Measurements from ENCODE around the gene MROH7. TPM values are rescaled to one million over a fixed set of nuclear protein-coding genes. Genes with fewer than 3 reads are reported as not detected.

MROH7 gene
- total and polyA plus RNA-seq, 9 of the 15 experiments (the other 6 are each of a cell fraction or from before 2014, with no cell fraction given), result not detected

- FAIRE-seq, result no peak
- POLR2A ChIA-PET, result interaction anchor here (1.0 kb wide), 1 partner anchor 11 kb away, joined by 3 read pairs; no protein-coding TSS in a partner anchor
- CTCF ChIA-PET (ENCODE audit: low intra/inter-chr PET ratio), result no interaction called here
These were observed 39.9 kb upstream of the MROH7 start for GRCh38 chr1:54601730-54602129.

More at GRCh38 chr1:54601730-54602129, 39.9 kb upstream of the MROH7 start:
- no peak overlapping the region for H3K4me2 ChIP-seq (ENCODE audit: insufficient read depth, low read length)
- H3K9me1 ChIP-seq (ENCODE audit: control insufficient read depth, insufficient read depth, low read length), result no peaks in the 10 kb centered on the region
- TF ChIP-seq ZNF23 (CRISPR knock-in tag; IDR thresholded peaks at IDR 0.05), result no peak
- no peak for TF ChIP-seq ZNF75A (CRISPR knock-in tag; IDR thresholded peaks at IDR 0.05)
- no peak for TF ChIP-seq SAFB (IDR thresholded peaks at IDR 0.05; ENCODE audit: borderline replicate concordance, low read depth, low read length)
- TF ChIP-seq, protein P1, sequence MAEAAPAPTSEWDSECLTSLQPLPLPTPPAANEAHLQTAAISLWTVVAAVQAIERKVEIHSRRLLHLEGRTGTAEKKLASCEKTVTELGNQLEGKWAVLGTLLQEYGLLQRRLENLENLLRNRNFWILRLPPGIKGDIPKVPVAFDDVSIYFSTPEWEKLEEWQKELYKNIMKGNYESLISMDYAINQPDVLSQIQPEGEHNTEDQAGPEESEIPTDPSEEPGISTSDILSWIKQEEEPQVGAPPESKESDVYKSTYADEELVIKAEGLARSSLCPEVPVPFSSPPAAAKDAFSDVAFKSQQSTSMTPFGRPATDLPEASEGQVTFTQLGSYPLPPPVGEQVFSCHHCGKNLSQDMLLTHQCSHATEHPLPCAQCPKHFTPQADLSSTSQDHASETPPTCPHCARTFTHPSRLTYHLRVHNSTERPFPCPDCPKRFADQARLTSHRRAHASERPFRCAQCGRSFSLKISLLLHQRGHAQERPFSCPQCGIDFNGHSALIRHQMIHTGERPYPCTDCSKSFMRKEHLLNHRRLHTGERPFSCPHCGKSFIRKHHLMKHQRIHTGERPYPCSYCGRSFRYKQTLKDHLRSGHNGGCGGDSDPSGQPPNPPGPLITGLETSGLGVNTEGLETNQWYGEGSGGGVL (CRISPR knock-in tag; IDR thresholded peaks at IDR 0.05), result no peak
- no peak for TF ChIP-seq ETV5 (CRISPR knock-in tag; IDR thresholded peaks at IDR 0.05; ENCODE audit: low read depth)
- no peak for TF ChIP-seq SRSF3 (IDR thresholded peaks at IDR 0.05; ENCODE audit: insufficient read depth, low read length)
- TF ChIP-seq ZNF224 (CRISPR knock-in tag; IDR thresholded peaks at IDR 0.05), result no peak
- no peak for TF ChIP-seq MTF1 (CRISPR knock-in tag; IDR thresholded peaks at IDR 0.05; ENCODE audit: borderline replicate concordance)
- no peak for TF ChIP-seq MYC (IDR thresholded peaks at IDR 0.05; ENCODE audit: low read depth, low read length)
- no peak for TF ChIP-seq MYC (CRISPR knock-in tag; IDR thresholded peaks at IDR 0.05; ENCODE audit: borderline replicate concordance, low read depth)
- no peak for TF ChIP-seq HMBOX1 (IDR thresholded peaks at IDR 0.05)
- TF ChIP-seq ZSCAN32 (CRISPR knock-in tag; IDR thresholded peaks at IDR 0.05), result no peak
- TF ChIP-seq ZNF212 (CRISPR knock-in tag; IDR thresholded peaks at IDR 0.05), result no peak
- no peak for TF ChIP-seq ZNF57 (CRISPR knock-in tag; IDR thresholded peaks at IDR 0.05)
- TF ChIP-seq, protein P2, sequence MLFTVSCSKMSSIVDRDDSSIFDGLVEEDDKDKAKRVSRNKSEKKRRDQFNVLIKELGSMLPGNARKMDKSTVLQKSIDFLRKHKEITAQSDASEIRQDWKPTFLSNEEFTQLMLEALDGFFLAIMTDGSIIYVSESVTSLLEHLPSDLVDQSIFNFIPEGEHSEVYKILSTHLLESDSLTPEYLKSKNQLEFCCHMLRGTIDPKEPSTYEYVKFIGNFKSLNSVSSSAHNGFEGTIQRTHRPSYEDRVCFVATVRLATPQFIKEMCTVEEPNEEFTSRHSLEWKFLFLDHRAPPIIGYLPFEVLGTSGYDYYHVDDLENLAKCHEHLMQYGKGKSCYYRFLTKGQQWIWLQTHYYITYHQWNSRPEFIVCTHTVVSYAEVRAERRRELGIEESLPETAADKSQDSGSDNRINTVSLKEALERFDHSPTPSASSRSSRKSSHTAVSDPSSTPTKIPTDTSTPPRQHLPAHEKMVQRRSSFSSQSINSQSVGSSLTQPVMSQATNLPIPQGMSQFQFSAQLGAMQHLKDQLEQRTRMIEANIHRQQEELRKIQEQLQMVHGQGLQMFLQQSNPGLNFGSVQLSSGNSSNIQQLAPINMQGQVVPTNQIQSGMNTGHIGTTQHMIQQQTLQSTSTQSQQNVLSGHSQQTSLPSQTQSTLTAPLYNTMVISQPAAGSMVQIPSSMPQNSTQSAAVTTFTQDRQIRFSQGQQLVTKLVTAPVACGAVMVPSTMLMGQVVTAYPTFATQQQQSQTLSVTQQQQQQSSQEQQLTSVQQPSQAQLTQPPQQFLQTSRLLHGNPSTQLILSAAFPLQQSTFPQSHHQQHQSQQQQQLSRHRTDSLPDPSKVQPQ (CRISPR knock-in tag; IDR thresholded peaks at IDR 0.05; ENCODE audit: borderline replicate concordance), result no peak
- no peaks in the 10 kb centered on the region for H3K79me2 ChIP-seq (ENCODE audit: control insufficient read depth, insufficient read depth, low read length)
- intact Hi-C loops (cut with micrococcal nuclease) (no loop called here), in situ Hi-C loops (cut with MboI) (no loop called here)
- H2AFZ ChIP-seq (ENCODE audit: low read depth, low read length), result no peak overlapping the region
- H3K27me3 ChIP-seq (ENCODE audit: control insufficient read depth in 2 of 2, insufficient read depth in 2 of 2, low read length in 2 of 2), result peaks cover 41 to 74% of the 10 kb centered on the region in 2 experiments
- no peaks in the 10 kb centered on the region for H3K36me3 ChIP-seq (ENCODE audit: control insufficient read depth, insufficient read depth, low read length)
- H3K4me3 ChIP-seq, result no peak overlapping the region
- no peak overlapping the region for H3K9ac ChIP-seq (ENCODE audit: insufficient read depth in 1 of 2, low read depth in 2 of 2, low read length in 2 of 2)
- BruUV-seq (replicated peaks), result no TSS peak
- H3K4me1 ChIP-seq (replicated peaks in 1 of 2; ENCODE audit: control insufficient read depth in 2 of 2, insufficient read depth in 2 of 2, low read length in 2 of 2), result peaks cover 0 to 6% of the 10 kb centered on the region in 2 experiments; a peak in 2 of 5 replicates
- no peaks in the 10 kb centered on the region for H3K9me3 ChIP-seq (replicated peaks; ENCODE audit: control insufficient read depth, insufficient read depth, low read depth, low read length)
- 0 out of 2 replicates have a peak, but pooled peaks cover 3% of the 10 kb centered on the region for H4K20me1 ChIP-seq (replicated peaks; ENCODE audit: control insufficient read depth, insufficient read depth, low read length)
- no peak for DNase-seq (ENCODE audit: extremely low read depth in 1 of 4, low spot score in 3 of 4)
- no peak for ATAC-seq
- 6% methylated on average over 10 of the region's 10 CpGs for WGBS (ENCODE audit: insufficient coverage, low coverage, missing lambda C conversion rate)
- no peak overlapping the region for H3K27ac ChIP-seq (ENCODE audit: extremely low read depth, low read depth, low read length)
